Fibroblast of peridontal ligament (primary cell): ENCODE results near the gene ZNF398.

Experiments used
- DNase-seq: peaks from one replicate; pipeline ENCODE4 v3.0.0-alpha.2; 2010; ENCODE audit errors: extremely low read depth

Gene ZNF398

GRCh38 chr7:149226840-149227494, 79.7 kb downstream of the ZNF398 start:
- DNase-seq, result no peak

GRCh38 chr7:149228831-149229471, 81.7 kb downstream of the ZNF398 start:
- no peak for DNase-seq

- no peak for DNase-seq
Measured at GRCh38 chr7:149229526-149229925, 82.3 kb downstream of the ZNF398 start.

- no peak for DNase-seq
Measured at GRCh38 chr7:149232362-149232761, 85.1 kb downstream of the ZNF398 start.
